ENCODE results near the gene MAPK9. TPM values are rescaled to one million over a fixed set of nuclear protein-coding genes. Genes with fewer than 3 reads are reported as not detected.

Gene MAPK9
- polyA plus RNA-seq, 5 donors, result 32.3 to 41.2 (median 39.3) TPM

DNA sequence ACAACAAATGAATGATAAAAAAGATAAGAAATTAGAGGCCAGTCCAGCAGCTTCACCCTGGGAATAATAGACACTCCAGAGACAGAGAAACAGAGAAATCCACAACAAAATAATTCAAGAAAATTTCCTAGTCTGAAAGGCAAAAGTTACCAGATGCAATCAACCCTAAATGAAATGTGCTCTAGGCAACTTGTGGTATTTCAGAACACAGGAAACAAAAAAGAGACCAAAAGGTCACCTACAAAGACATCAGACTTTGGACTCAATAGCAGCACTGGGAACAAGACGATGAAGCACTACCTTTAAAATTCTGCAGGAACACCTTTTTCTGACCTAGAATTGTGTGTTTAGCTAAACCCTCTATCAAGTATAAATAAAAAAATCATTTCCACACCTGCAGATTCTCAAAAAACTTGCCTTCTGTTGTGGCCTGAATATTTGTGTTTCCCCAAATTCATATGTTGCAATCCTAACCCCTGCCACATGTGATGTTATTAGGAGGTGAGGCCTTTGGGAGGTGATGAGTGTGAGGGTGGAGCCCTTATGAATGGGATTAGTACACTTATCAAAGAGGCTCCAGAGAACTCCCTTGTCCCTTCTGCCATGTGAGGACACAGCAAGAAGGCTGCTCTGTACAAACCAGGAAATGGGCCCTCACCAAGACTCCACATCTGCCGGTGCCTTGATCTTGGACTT lies 5.9 kb upstream of the MAPK9 start:
- DNase-seq, result no peak

DNA sequence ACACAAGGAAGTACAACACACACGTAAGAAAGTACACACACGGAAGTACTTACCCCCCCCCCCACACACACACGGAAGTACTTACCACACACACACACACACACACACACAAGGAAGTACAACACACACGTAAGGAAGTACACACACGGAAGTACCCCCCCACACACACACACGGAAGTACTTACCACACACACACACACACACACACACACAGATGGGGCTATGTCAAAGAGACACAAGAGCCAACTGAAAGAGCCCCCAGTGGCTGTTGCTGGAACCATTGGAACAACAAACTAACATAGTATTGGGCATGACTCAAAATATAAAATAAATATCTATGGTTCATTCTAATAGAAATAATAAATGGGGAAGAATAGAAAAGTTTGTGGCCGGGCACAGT lies 4.9 kb upstream of the MAPK9 start:
- no peak for DNase-seq

DNA sequence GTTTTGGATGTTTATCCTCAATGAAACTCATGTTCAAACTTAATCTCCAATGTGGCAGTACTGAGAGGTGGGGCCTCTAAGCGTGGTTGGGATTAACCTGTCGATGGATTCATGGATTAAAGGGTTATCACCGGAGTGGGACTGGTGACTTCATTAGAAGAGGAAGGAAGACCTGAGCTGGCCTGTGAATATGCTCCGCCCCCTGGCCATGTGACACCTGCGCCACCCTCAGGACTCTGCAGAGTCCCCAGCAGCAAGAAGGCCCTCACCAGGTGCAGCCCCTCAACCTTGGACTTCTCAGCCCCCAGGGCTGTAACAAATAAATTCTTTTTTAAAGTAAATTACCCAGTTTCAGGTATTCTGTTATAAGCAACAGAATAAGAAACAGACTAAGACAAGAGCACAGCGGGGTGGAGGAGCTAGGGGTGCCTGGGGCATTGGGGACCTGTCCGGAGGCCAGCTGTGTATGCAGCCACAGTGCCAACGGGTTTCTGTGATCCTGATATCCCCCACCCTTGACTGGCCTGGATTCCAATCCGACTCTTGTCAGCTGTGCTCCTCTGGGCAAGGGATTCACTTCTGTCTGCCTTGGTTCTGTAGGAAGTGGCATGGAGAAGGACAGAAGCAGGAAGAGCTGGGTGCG lies 3.2 kb upstream of the MAPK9 start:
- no peak for DNase-seq

DNA sequence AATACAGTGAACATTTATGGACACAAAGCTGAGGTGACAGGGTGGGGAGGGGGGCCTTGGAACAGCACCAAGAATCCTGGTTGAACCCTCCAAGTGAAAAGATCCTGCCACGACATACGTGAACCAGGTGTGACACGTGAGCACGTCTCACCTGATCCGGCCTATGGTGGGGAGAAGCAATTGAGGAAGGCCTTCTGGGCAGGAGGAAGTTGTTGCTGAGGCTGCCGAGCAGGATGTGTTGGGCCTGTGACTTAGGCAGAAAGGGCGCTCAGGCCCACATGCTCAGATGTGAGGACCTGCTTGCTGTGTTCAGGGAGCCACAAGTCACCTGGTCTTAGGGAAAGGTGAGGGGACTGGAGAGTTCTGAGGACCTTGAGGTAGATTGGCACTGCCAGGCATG lies 2.5 kb upstream of the MAPK9 start:
- DNase-seq, result no peak

DNA sequence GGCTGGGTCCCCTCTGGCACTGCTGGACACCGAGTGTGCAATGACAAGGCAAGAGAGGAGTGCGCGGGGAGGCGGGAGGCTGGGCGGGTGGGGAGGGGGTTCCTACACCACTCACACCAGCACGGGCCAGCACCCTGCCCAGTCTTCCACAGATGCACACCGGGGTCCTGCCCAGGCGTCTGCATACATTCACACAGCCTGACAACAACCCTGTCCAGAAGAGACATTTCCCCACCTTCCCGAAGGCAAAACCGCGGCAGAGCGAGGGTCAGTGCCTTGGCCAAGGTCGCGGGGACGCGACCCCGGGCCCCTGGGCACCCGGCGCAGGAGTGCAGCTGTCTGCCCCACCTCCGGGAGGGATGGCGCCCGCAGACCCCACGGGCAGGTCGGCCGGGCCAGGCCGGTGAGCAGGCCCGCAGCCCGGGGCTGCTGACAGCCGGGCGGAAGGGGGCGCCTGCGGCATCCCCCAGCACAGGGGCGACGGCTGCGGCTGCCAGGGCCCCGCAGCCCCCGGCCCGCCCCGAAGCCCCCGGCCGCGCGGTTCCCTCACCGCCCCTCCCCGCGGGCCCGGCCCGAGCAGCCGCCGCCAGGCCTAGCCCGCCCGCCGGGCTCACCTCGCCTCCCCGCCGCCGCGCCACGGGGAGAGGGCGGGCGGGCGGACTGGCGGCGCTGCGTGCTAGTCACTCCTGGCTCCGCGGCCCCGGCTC lies 496 bp downstream of the MAPK9 start:
- DNase-seq, result no peak

DNA sequence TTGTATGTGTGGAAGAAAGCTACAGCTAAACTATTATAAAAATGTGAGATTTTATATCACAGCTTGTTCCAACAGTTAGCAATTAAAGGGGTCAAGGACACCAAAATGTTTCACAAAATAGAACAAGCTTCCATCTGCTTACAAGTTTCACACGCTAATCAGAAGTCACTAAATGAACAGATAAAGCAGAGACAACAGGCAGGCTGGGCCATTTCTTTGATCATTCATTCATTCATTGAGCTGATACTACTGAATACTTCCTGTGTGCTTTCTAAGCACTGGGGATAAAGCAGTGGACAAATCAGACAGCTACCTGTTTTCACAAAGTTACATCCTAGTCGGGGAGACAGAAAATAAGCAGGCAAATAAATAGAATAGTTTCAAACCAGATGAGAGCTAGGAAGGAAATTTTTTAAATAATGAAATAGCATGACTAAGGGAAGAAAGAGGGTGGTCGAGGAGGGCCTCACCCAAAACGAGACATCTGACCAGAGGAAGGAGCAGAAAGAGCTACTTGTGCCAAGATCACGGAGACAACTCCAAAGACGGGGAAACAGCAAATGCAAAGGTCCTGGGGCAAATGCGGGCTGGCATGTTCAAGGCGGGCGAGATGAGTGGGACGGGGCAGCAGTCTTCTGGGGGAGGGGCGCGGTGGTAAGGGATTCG lies 1.2 kb downstream of the MAPK9 start:
- no peak for DNase-seq

DNA sequence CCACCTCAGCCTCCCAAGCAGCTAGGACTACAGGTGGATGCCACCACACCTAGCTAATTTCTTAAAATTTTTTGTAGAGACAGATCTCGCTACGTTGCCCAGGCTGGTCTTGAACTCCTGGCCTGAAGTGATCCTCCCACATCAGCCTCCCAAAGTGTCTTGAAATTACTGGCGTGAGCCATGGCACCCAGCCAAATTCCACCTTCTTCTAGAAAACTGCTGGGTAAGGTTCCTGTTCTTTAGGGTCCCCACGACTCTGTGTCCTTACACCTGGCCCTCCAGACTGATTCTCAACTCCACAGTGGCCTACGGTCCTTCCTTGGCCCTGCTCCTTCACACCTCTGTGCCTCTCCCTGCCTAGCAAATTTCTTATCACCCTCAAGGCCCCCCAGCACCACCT lies 1.9 kb downstream of the MAPK9 start:
- DNase-seq, result no peak

DNA sequence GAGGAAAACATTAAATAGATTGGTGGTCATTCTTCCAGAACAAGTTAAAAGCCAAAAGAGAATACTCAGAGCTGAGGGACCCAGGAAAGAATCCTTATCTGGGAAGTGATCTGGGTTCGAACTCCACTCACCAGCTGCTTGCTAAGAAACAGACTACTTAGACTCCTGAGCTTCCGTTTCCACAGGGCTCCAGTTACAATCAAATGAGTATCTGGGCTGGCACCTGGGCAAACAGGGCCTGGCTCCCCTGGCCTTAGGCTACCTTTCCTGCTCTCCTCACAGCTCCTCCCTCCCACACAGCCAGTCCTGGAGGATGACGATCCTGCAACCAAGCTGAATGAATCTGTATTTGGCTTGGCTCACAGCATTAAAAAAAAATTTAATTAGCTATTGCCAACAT lies 2.5 kb downstream of the MAPK9 start:
- no peak for DNase-seq

DNA sequence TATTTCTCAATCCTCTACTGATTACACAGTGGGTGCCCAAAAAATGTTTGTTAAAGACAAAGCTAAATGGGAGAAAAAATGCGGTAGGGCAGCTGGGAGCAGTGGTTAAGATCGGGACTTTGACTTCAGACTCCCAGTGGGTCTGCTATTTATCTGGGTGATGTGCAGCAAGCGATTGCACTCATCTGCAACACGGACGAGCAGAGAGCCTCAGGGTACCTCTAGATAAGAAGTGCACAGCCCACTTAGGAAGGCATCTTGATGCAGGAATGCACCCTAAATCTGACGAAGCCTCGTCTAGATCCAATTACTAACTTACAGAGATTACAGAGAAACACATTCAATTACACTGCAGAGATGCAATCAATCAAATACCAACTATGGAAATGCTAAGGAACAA lies 4.0 kb downstream of the MAPK9 start:
- no peak for DNase-seq

DNA sequence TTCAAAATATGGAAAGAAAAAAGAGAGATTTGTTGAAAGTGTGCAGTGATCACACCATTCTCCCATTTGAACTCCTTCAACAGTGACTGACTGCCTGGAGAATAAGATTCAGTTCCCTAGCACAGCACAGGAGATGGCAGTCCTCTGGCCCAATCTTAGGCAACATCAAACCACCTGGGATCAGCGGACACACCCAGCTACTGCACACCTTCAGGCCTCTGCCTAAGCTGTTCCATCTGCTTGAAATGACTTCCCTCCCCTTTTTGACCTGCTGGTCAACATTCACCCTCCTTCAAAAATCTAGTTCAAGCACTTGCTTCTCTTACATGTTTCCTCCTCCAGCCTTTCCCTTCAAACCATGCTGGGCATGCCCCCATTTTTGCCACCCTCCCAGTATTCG lies 4.5 kb downstream of the MAPK9 start:
- DNase-seq, result no peak

DNA sequence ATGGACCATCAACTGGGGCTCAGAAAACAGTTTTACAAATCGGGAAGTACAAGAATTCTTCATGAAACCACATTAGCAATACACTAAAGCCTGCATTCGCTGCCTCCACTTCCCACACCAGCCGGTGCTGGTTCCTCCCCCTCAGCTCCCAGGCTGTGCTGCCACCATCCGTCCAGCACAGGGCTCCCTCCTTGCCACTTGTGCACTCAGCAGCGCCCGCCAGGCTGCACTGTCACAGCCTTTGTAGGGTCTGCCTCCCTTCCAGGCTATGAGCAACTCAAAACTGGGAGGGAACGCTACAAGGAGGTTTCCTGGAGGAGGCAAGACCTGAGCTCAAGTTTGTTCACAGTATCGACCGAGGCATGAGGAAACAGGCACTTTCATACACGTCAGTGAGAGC lies 7.7 kb downstream of the MAPK9 start:
- DNase-seq, result no peak

DNA sequence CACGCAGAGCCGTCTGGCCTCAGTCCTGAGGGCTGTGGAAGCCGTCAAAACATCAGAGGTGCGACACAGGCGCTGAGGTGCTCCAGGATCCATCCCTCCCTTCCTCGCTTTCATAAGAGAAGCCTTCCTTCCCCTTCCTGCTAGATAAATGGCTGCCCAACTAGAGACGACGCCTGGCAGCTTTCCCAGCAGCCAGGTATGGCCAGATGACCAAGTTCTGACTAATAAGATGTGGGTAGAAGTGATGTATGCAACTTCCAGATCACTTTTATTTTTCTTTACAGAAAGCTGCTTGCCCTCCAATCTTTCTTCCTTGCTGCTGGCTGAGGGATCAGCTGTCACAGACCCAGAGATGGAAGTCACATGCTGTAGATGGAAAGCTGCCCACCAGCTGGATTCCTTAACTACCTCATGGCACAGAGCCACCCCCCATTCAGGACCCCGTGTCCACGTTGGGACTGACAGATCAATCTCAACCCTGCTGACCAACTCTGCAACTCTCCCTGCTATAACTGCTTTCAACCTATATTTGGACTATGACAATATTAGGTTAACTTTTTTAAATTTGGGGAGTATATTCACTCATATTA lies 8.8 kb downstream of the MAPK9 start:
- no peak for DNase-seq

DNA sequence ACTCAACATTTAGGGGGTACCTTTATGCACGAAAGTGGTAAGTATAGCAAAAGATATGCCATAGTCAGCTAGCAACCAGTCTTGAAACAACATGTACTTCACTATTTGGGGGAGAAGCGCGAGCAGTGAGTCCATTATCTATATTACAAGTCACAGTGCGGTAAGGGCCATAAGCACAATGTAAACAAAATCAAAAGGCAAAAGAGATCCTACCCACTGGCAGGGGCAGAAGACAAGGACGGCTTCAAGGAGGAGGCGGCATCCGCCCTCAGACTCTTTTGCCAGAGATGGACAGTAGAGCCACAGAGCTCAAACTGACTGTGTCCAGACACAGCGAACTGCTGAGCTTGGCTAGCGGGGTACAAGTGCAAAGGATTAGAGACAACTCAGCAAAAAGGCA lies 9.6 kb downstream of the MAPK9 start:
- DNase-seq, result no peak

DNA sequence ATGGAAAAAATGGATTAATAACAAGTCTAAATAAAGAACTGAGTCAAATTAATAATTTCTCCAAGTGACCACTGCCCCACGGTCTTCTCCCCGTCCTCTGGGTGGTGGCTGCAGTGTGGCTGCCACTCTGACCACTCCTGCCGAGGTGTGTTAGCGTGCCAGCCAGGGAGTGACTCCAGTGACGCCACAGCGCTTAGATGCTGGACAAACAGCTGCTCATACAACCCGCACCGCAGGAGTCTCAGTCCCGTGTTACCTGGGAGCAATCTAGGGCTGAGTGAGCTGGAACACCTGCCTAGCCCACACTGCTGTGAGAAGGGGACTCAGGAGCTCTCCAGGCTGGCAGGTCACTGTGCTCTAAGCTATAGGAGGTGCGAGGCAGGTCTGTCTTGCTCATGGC lies 10.2 kb downstream of the MAPK9 start:
- DNase-seq, result no peak

DNA sequence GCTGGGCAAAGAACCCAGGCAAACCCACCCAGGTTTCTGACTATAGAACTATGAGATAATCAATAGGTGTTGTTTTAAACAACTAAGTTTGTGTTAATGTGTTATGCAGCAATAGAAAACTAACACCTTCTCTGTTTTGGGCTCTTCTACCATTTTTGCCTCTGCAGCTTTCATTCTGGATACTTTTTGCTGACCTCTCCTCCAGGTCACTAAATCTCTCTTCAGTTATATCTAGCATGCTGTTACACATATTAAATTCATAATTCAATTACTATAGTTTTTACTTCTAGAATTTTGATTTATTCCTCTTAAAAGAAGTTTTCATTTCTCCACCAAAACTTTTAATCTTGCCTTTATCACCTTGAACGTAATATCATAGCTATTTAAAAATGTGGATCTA lies 17.2 kb downstream of the MAPK9 start:
- no peak for DNase-seq

DNA sequence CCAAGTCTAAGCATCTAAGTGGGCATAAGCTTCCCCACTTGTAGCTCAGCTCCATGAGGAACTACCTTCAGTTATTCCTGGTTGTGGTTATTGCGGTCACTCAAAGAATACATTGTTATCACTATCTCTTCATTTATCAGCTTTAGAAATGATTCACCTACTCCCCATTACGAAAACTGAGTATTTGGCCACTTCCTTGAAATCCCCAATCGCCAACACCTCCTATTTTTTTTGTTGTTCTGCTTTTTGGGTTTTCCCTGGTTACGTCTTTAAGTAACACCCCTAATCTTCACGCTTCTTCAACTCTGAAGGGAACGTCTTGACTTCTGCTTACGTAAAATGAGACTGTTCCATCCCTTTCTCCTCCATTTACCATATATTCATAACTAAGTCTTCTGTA lies 20.7 kb downstream of the MAPK9 start:
- DNase-seq, result no peak

DNA sequence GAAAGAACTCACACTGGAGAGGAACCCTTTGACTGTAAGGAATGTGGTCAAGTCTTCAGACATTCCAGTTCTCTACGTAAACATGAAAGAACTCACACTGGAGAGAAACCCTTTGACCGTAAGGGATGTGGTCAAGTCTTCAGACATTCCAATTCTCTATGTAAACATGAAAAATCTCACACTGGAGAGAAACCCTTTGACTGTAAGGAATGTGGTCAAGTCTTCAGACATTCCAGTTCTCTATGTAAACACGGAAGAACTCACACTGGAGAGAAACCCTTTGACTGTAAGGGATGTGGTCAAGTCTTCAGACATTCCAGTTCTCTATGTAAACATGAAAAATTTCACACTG lies 32.6 kb downstream of the MAPK9 start:
- no peak for DNase-seq

DNA sequence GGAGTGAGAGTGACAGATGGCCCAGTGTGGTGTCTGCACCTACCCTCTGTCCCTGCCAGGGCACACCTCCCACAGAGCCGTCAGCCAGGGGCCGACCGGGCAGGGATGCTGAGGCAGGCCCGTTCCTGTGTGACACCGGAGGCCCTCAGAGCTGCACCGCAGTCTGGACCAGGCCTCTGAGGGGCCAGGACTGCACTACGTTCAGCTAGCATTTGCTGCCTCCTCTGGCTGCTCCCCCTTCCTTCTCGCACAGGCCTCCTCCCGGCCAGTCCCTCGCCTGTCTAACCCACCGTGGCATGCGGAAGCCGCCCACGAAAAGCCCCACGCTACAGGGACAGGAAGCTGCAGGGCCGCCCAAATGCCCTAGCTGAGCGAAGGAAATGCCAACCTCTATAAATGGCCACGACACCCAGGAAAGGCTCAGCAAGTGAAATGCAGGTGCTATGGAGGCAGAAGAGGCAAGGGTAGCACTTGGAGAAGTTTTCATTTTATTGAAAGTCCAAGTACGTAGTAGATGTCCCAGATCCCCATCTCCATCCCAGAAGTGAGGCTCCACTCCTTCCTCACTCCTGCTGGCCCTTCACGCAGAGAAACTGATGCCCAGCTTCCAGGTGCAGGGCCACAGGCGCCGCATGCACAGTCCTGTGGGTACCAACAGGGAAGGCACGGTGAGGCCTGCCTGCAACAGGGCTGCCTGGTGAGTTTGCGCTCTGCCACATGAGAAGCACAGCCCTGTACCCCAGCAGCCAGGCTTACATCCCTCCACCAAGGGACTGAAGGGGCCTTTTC lies 38.7 kb downstream of the MAPK9 start:
- DNase-seq, result no peak

DNA sequence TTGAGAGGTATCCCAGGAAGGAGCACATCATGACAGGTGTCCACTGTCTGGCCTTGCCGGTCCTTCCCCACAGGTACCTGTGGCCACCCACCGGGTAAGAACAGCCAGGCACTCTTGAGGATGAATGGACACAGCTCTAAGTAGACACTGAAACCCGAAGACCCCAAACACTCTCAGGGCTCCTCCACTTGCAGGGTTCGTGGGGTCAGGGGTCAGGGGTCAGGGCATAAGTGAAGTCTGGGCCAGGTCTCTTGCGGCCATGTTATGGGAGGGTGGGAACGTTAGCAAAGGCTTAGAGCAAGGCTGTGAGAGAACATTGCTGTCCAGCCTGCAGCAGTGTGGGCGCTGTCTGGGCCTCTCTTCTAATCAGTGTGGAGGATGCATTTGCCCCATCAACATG lies 40.0 kb downstream of the MAPK9 start:
- DNase-seq, result no peak

DNA sequence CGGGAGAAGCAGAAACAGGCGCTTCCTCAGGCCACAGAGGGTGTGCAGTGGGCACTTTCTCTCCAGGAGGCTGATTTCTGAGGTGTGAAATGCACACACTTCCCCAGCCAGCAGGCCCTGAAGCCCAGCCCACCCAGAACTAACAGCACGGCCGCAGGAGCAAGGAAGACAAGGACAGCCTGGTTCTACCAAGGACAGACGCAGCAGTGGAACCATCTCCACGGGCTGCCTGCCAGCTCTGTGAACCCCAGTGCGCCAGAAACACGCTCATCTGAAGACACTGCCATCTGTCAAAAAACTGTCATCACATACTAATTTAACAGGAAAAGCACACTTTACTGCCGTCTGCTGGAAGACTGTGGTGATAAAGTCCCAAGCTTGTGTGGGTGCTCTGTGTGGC lies 40.7 kb downstream of the MAPK9 start:
- no peak for DNase-seq

DNA sequence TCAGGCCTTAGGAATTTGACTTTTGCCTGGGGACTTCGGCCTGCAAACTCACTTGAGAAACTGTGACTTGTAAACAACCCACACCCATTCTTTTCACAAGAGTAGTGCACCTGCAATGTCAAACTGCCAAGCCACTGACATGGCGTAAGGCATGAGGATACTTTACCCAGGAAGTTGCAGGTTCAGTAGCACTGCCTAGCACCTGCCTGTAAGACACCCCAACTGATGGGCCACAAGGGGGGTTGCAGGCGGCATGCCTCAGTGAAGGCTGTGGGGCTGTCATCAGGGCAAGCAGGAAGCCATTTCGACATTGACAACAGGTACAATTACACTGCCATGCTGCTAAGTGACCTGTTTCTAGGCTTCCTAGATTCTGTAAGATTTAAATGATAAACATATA lies 41.6 kb downstream of the MAPK9 start:
- DNase-seq, result no peak

DNA sequence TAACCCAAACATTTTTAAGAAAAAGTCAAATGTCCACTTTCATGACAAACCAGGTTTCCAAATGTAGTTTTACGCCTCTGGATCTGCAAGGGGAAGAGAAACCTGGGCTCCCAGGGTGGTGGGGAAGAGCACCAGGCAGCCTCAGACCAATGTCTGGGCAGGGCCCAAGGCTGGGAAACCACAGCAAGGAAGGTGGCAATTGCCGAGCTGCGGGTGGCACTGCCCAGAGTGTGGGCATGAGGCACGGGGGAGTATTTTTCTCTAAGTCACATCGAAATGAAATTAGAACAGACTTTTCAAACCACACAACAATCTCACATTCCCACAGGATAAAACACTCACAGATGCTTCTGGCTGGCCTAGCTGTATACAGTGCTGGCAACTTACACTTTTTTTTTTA lies 50.3 kb downstream of the MAPK9 start:
- DNase-seq, result no peak

Data from right lung (tissue), 5 donors.